HEK293T (cell line): Measurements from ENCODE around the gene NEU1.

Source experiments
- ARNT ChIP-seq: fragments of 450-650 bp; IDR thresholded peaks from 2 replicates; pipeline ENCODE4 v1.6.1; 2017; ENCODE audit warnings: mild to moderate bottlenecking
- BHLHE40 ChIP-seq: fragments of 450-650 bp; IDR thresholded peaks from 2 replicates; pipeline ENCODE4 v1.6.1; 2016; ENCODE audit warnings: mild to moderate bottlenecking, moderate library complexity, borderline replicate concordance
- CTBP1 ChIP-seq: fragments of 450-650 bp; IDR thresholded peaks from 2 replicates; pipeline ENCODE4 v1.6.1; 2016; ENCODE audit warnings: borderline replicate concordance
- ELF4 ChIP-seq: fragments of 450-650 bp; IDR thresholded peaks from 2 replicates; pipeline ENCODE4 v1.6.1; 2017; ENCODE audit warnings: antibody characterized with exemption
- FOXA1 ChIP-seq: fragments of 450-650 bp; IDR thresholded peaks from 2 replicates; pipeline ENCODE4 v1.6.1; 2016; ENCODE audit warnings: mild to moderate bottlenecking
- FOXK2 ChIP-seq: fragments of 450-650 bp; IDR thresholded peaks from 2 replicates; pipeline ENCODE4 v1.6.1; 2016; ENCODE audit warnings: mild to moderate bottlenecking
- FOXM1 ChIP-seq: fragments of 450-650 bp; IDR thresholded peaks from 2 replicates; pipeline ENCODE4 v1.6.1; 2017; ENCODE audit warnings: mild to moderate bottlenecking, borderline replicate concordance
- HDGF ChIP-seq: fragments of 450-650 bp; IDR thresholded peaks from 2 replicates; pipeline ENCODE4 v1.6.1; 2017; ENCODE audit warnings: antibody characterized with exemption, borderline replicate concordance
- L3MBTL2 ChIP-seq: fragments of 450-650 bp; conservative IDR thresholded peaks from 2 replicates; pipeline ENCODE4 v1.6.1; 2016; ENCODE audit warnings: mild to moderate bottlenecking
- LEF1 ChIP-seq: fragments of 450-650 bp; IDR thresholded peaks from 2 replicates; pipeline ENCODE4 v1.6.1; 2017; ENCODE audit warnings: mild to moderate bottlenecking, borderline replicate concordance
- SP1 ChIP-seq: fragments of 450-650 bp; IDR thresholded peaks from 2 replicates; pipeline ENCODE4 v1.6.1; 2017
- SUZ12 ChIP-seq: fragments of 450-650 bp; IDR thresholded peaks from 2 replicates; pipeline ENCODE4 v1.6.1; 2016; ENCODE audit warnings: mild to moderate bottlenecking
- ZNF384 ChIP-seq: fragments of 450-650 bp; IDR thresholded peaks from 2 replicates; pipeline ENCODE4 v1.6.1; 2016
- TF ChIP-seq, protein P1 (sequence below): fragments of 450-650 bp; IDR thresholded peaks from 2 replicates; pipeline ENCODE4 v1.6.1; 2016

GRCh38 chr6:31878726-31879125 lies 16.1 kb upstream of the NEU1 start, which contains the start of gene SLC44A4:
- TF ChIP-seq SP1 (no peak), L3MBTL2 (no peak), BHLHE40 (no peak), SUZ12 (no peak), FOXM1 (no peak), ELF4 (no peak), FOXA1 (no peak), CTBP1 (no peak), FOXK2 (no peak), ZNF384 (no peak), HDGF (no peak), ARNT (no peak), LEF1 (no peak)
- TF ChIP-seq, protein P1, sequence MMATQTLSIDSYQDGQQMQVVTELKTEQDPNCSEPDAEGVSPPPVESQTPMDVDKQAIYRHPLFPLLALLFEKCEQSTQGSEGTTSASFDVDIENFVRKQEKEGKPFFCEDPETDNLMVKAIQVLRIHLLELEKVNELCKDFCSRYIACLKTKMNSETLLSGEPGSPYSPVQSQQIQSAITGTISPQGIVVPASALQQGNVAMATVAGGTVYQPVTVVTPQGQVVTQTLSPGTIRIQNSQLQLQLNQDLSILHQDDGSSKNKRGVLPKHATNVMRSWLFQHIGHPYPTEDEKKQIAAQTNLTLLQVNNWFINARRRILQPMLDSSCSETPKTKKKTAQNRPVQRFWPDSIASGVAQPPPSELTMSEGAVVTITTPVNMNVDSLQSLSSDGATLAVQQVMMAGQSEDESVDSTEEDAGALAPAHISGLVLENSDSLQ, result no peak
